ENCODE results near the gene RAD9A. TPM values are rescaled to one million over a fixed set of nuclear protein-coding genes. Genes with fewer than 3 reads are reported as not detected.

Gene RAD9A
- total and polyA plus RNA-seq, 2 donors = 9.5 to 35.2 TPM

DNA sequence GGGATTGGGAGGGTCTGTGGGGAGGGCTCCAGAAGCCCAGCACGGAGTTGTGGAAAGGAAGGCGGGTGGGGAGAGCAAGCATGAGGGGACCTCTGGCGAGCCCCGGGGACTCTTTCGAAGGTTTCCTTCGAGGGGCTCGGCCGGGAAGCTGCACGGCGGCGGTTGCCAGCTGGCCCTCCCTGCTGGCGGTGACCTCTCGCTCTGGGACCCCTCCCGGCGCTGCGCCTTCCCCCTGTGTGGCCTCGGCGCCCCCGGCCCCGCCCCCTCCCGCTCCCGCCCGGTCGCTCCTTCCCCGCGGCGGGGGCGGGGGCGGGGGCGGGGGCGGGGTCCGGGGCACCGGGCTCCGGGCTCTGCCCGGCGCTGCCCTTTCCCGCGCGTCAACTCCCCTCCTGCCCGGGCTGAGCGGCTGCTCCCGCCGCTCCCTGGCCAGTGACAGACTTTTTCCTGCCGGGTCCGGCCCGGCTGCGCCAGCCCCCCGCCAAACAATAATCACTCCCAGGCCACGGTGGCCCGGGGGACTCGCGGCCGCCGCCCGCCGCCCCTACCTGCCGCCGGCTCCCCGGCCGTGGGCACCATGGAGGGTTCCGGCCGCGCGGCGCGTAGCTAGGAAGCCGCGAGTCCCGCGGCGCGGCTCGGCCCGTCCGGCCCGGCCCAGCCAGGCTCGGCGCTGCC lies 19.3 kb upstream of the RAD9A start:
- Histone ChIP-seq H3K36me3 (ENCODE audit: control insufficient read depth in 2 of 2, insufficient read depth in 2 of 2, low read length in 1 of 2) (no peaks in the 10 kb centered on the region), H3K4me1 (ENCODE audit: control insufficient read depth in 2 of 2, insufficient read depth in 2 of 2, low read length in 2 of 2) (peaks cover 15 to 61% of the 10 kb centered on the region in 2 donors), H3K4me3 (ENCODE audit: low read length in 2 of 2) (peak overlapping the region in 1 of 2 donors; percentile 49), H3K9me3 (ENCODE audit: control insufficient read depth in 2 of 2, insufficient read depth in 1 of 2, low read length in 1 of 2) (peaks cover 0 to 17% of the 10 kb centered on the region in 2 donors), H3K27me3 (ENCODE audit: control insufficient read depth in 2 of 2, insufficient read depth in 1 of 2, low read length in 1 of 2) (peaks cover 54 to 96% of the 10 kb centered on the region in 2 donors), H3K27ac (ENCODE audit: low read depth in 1 of 2, low read length in 1 of 2) (peak overlapping the region in 1 of 2 donors; percentile 31)
- no peak for DNase-seq (ENCODE audit: low read depth in 6 of 9, low spot score in 9 of 9)
- 2% methylated on average over 78 of the region's 78 CpGs for WGBS

GRCh38 chr11:67372993-67373647 lies 18.7 kb upstream of the RAD9A start, which contains the start of gene CLCF1:
TSS of gene CLCF1 (minus strand) at chr11:67373598. CDS start at chr11:67373539, 59 bp downstream.
- peak within 1 kb of the TSS in 1 of 2 donors; percentile 65 for H3K27ac ChIP-seq (ENCODE audit: low read depth in 1 of 2, low read length in 1 of 2)
- no peak for DNase-seq (ENCODE audit: low read depth in 6 of 9, low spot score in 9 of 9)
- peak within 1 kb of the TSS in 1 of 2 donors; percentile 49 for H3K4me3 ChIP-seq (ENCODE audit: low read length in 2 of 2)
- H3K36me3 ChIP-seq (ENCODE audit: control insufficient read depth in 2 of 2, insufficient read depth in 2 of 2, low read length in 1 of 2) = no peaks in the 10 kb centered on the region
- WGBS = 1% methylated on average over 63 of the region's 76 CpGs
- peaks cover 56 to 97% of the 10 kb centered on the region in 2 donors for H3K27me3 ChIP-seq (ENCODE audit: control insufficient read depth in 2 of 2, insufficient read depth in 1 of 2, low read length in 1 of 2)
- H3K4me1 ChIP-seq (ENCODE audit: control insufficient read depth in 2 of 2, insufficient read depth in 2 of 2, low read length in 2 of 2) = peaks cover 15 to 61% of the 10 kb centered on the region in 2 donors
- H3K9me3 ChIP-seq (ENCODE audit: control insufficient read depth in 2 of 2, insufficient read depth in 1 of 2, low read length in 1 of 2) = peaks cover 0 to 17% of the 10 kb centered on the region in 2 donors

GRCh38 chr11:67373648-67374570 lies 17.9 kb upstream of the RAD9A start:
- Histone ChIP-seq H3K9me3 (ENCODE audit: control insufficient read depth in 2 of 2, insufficient read depth in 1 of 2, low read length in 1 of 2) (peaks cover 0 to 17% of the 10 kb centered on the region in 2 donors), H3K4me1 (ENCODE audit: control insufficient read depth in 2 of 2, insufficient read depth in 2 of 2, low read length in 2 of 2) (peaks cover 15 to 57% of the 10 kb centered on the region in 2 donors), H3K36me3 (ENCODE audit: control insufficient read depth in 2 of 2, insufficient read depth in 2 of 2, low read length in 1 of 2) (no peaks in the 10 kb centered on the region), H3K27ac (ENCODE audit: low read depth in 1 of 2, low read length in 1 of 2) (no peak overlapping the region), H3K4me3 (ENCODE audit: low read length in 2 of 2) (peak overlapping the region in 1 of 2 donors; percentile 49), H3K27me3 (ENCODE audit: control insufficient read depth in 2 of 2, insufficient read depth in 1 of 2, low read length in 1 of 2) (peaks cover 58 to 94% of the 10 kb centered on the region in 2 donors)
- peak in 1 of 9 donors; percentile 57 for DNase-seq (ENCODE audit: low read depth in 6 of 9, low spot score in 9 of 9)
- WGBS = 4% methylated on average over 40 of the region's 40 CpGs

- 25% methylated on average over 9 of the region's 9 CpGs for WGBS
These were observed 17.1 kb upstream of the RAD9A start for GRCh38 chr11:67374571-67375281.

GRCh38 chr11:67375320-67376055 lies 16.3 kb upstream of the RAD9A start:
- 60% methylated on average over 15 of the region's 15 CpGs for WGBS
- H3K9me3 ChIP-seq (ENCODE audit: control insufficient read depth in 2 of 2, insufficient read depth in 1 of 2, low read length in 1 of 2) = peaks cover 0 to 17% of the 10 kb centered on the region in 2 donors
- H3K27me3 ChIP-seq (ENCODE audit: control insufficient read depth in 2 of 2, insufficient read depth in 1 of 2, low read length in 1 of 2) = peaks cover 54 to 85% of the 10 kb centered on the region in 2 donors
- H3K4me1 ChIP-seq (ENCODE audit: control insufficient read depth in 2 of 2, insufficient read depth in 2 of 2, low read length in 2 of 2) = peaks cover 15 to 45% of the 10 kb centered on the region in 2 donors
- no peak overlapping the region for H3K27ac ChIP-seq (ENCODE audit: low read depth in 1 of 2, low read length in 1 of 2)
- H3K36me3 ChIP-seq (ENCODE audit: control insufficient read depth in 2 of 2, insufficient read depth in 2 of 2, low read length in 1 of 2) = no peaks in the 10 kb centered on the region
- DNase-seq (ENCODE audit: low read depth in 6 of 9, low spot score in 9 of 9) = no peak
- no peak overlapping the region for H3K4me3 ChIP-seq (ENCODE audit: low read length in 2 of 2)

More at GRCh38 chr11:67374571-67375281, 17.1 kb upstream of the RAD9A start:
- Histone ChIP-seq H3K27me3 (ENCODE audit: control insufficient read depth in 2 of 2, insufficient read depth in 1 of 2, low read length in 1 of 2) (peaks cover 56 to 92% of the 10 kb centered on the region in 2 donors), H3K36me3 (ENCODE audit: control insufficient read depth in 2 of 2, insufficient read depth in 2 of 2, low read length in 1 of 2) (no peaks in the 10 kb centered on the region), H3K4me1 (ENCODE audit: control insufficient read depth in 2 of 2, insufficient read depth in 2 of 2, low read length in 2 of 2) (peaks cover 15 to 52% of the 10 kb centered on the region in 2 donors), H3K4me3 (ENCODE audit: low read length in 2 of 2) (no peak overlapping the region), H3K27ac (ENCODE audit: low read depth in 1 of 2, low read length in 1 of 2) (no peak overlapping the region), H3K9me3 (ENCODE audit: control insufficient read depth in 2 of 2, insufficient read depth in 1 of 2, low read length in 1 of 2) (peaks cover 0 to 17% of the 10 kb centered on the region in 2 donors)
- DNase-seq (ENCODE audit: low read depth in 6 of 9, low spot score in 9 of 9) = no peak

DNA sequence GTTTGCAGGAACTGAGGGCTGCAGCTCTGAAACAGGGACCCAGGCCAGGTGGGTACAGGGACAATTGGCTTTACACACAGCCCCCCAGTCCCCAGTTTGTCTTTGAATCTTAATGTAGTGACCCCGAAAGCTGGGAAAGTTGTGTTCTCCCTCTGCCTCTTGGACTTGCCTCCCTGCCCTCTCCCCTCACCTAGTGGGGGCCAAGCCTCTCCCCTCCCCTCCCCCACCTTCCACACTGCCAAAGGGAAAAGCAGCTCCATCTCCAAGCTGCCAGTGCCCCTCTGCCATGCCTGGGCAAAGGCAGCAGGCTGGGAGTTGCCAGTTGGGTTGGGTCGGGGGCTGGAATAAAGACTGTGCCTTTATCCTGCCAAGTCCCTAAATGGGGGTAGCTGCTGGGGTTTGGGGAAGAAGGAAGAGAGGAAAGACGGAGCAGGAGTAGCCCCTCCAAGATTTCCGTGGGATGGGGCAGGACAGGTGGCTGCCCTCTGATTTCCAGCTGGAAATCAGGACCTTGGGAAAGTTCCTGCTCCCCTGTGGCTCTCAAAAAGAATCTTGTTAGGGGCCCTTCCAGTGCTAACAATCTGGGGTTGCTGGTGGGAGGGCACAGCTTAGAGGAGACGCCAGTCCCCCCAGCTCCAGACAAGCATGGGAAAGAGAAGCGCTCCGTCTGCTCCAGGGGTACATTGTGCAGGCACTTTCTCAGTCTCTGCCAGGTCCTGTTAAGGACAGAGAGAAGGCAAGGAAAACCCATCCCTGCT lies 15.5 kb upstream of the RAD9A start:
- 94% methylated on average over 7 of the region's 7 CpGs for WGBS
- H3K4me3 ChIP-seq (ENCODE audit: low read length in 2 of 2) = no peak overlapping the region
- H3K4me1 ChIP-seq (ENCODE audit: control insufficient read depth in 2 of 2, insufficient read depth in 2 of 2, low read length in 2 of 2) = peaks cover 15 to 44% of the 10 kb centered on the region in 2 donors
- no peaks in the 10 kb centered on the region for H3K36me3 ChIP-seq (ENCODE audit: control insufficient read depth in 2 of 2, insufficient read depth in 2 of 2, low read length in 1 of 2)
- no peak overlapping the region for H3K27ac ChIP-seq (ENCODE audit: low read depth in 1 of 2, low read length in 1 of 2)
- H3K9me3 ChIP-seq (ENCODE audit: control insufficient read depth in 2 of 2, insufficient read depth in 1 of 2, low read length in 1 of 2) = peaks cover 0 to 15% of the 10 kb centered on the region in 2 donors
- H3K27me3 ChIP-seq (ENCODE audit: control insufficient read depth in 2 of 2, insufficient read depth in 1 of 2, low read length in 1 of 2) = peaks cover 50 to 79% of the 10 kb centered on the region in 2 donors
- no peak for DNase-seq (ENCODE audit: low read depth in 6 of 9, low spot score in 9 of 9)

DNA sequence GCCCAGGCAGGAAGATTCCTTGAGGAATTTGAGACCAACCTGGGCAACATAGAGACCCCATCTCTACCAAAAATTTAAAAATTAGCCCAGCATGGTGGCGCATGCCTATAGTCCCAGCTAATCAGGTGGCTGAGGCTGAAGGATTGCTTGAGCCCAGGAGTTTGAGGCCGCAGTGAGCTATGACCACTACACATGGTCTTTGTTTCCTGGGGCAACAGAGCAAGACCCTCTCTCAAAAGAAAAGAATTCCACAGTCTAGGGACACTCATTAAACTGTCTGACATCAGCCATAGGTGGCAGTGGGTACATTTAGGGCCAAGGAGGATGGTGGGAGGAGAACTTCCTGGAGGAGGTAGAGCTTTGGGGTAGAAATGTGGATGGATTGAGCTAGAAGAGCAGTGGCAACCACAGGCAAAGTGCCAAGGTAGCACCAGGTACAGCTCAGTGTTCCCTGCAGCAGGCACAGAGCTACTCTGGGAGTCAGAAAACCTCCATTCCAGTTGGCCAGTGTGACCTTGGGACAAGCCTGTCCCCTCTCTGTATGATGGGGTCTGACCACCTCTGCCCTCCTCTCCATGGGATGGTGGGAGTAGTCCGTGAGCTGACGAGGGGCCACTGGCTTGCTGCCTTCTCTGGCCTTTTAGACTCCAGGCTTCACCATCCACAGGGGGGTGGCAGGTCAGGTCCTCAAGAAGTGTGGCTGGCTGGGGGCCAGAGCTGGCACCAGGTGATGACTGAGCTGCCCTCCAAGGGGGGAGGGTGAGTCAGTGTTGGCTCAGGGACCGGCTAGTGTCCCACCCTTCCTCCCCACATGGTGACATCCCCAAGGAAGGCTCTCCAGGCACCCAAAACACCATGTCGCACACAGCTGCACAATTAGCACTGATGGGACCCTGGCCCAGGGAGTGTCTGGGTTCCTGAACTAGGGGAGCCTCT lies 14.6 kb upstream of the RAD9A start:
- DNase-seq (ENCODE audit: low read depth in 6 of 9, low spot score in 9 of 9) = no peak
- Histone ChIP-seq H3K4me3 (ENCODE audit: low read length in 2 of 2) (no peak overlapping the region), H3K36me3 (ENCODE audit: control insufficient read depth in 2 of 2, insufficient read depth in 2 of 2, low read length in 1 of 2) (no peaks in the 10 kb centered on the region), H3K27ac (ENCODE audit: low read depth in 1 of 2, low read length in 1 of 2) (no peak overlapping the region), H3K4me1 (ENCODE audit: control insufficient read depth in 2 of 2, insufficient read depth in 2 of 2, low read length in 2 of 2) (peaks cover 15 to 43% of the 10 kb centered on the region in 2 donors), H3K27me3 (ENCODE audit: control insufficient read depth in 2 of 2, insufficient read depth in 1 of 2, low read length in 1 of 2) (peaks cover 48 to 73% of the 10 kb centered on the region in 2 donors), H3K9me3 (ENCODE audit: control insufficient read depth in 2 of 2, insufficient read depth in 1 of 2, low read length in 1 of 2) (peaks cover 0 to 9% of the 10 kb centered on the region in 2 donors)
- WGBS = 96% methylated on average over 6 of the region's 6 CpGs
